Breast epithelium (tissue), 3 donors: ENCODE data around the gene ALDH1L1.

Source experiments
- POLR2A ChIP-seq: fragments of 450-650 bp; IDR thresholded peaks from one replicate; pipeline ENCODE4 v1.6.1; 2016; ENCODE audit warnings: antibody characterized with exemption, mild to moderate bottlenecking, moderate library complexity
- POLR2AphosphoS5 ChIP-seq, 3 donors: sonication (generic); formaldehyde crosslinking; IDR thresholded peaks; one replicate each; pipeline ENCODE4 v1.6.1; 2017; ENCODE audit warnings: antibody characterized with exemption in 3 of 3
- TF ChIP-seq, protein P1 (sequence below), 3 donors: fragments of 450-650 bp; IDR thresholded peaks; one replicate each; pipeline ENCODE4 v1.5.1; 2016 to 2017; ENCODE audit warnings: antibody characterized with exemption in 3 of 3, mild to moderate bottlenecking in 3 of 3, moderate library complexity in 3 of 3

DNA sequence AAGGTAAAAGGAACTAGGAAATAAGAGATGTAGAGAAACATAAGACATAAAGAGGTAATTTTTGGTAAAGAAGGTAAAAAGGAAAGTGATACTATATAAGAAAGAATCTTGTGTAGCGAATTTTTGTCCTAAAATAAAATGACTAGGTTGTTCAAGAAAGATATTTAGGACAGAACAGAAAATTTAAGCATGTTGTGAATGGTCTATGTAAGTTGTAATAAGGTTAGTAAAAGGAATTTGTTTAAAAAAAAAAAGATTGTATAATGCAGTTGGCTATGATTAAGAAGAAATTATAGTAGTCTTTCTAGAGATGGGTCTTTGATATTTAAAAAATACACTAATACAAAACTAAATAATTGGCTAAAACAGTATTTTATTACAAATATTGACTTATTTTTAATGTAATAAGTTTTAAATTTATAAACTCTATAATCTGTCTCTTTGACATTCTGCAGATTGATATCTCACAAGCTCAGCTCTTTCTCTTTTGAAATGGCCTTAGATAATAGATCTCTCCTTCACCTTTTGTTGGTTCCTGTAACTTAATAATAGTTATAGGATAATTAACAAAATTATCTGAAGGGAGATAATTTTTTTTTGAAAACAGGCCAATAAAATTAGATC, 92.7 kb downstream of the ALDH1L1 start:
- TF ChIP-seq, protein P1, sequence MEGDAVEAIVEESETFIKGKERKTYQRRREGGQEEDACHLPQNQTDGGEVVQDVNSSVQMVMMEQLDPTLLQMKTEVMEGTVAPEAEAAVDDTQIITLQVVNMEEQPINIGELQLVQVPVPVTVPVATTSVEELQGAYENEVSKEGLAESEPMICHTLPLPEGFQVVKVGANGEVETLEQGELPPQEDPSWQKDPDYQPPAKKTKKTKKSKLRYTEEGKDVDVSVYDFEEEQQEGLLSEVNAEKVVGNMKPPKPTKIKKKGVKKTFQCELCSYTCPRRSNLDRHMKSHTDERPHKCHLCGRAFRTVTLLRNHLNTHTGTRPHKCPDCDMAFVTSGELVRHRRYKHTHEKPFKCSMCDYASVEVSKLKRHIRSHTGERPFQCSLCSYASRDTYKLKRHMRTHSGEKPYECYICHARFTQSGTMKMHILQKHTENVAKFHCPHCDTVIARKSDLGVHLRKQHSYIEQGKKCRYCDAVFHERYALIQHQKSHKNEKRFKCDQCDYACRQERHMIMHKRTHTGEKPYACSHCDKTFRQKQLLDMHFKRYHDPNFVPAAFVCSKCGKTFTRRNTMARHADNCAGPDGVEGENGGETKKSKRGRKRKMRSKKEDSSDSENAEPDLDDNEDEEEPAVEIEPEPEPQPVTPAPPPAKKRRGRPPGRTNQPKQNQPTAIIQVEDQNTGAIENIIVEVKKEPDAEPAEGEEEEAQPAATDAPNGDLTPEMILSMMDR (IDR thresholded peaks at IDR 0.05): no peak
- TF ChIP-seq POLR2AphosphoS5 (IDR thresholded peaks at IDR 0.05): no peak
- TF ChIP-seq POLR2A: no peak
